ENCODE data around the gene DDR1. TPM values are rescaled to one million over a fixed set of nuclear protein-coding genes. Genes with fewer than 3 reads are reported as not detected.

Gene DDR1
- total RNA-seq: 5.1 TPM

GRCh38 chr6:30883685-30884520 is at the start of gene DDR1:
Gene DDR1, plus strand, starts transcription at chr6:30884519. Its CDS starts 4,211 bp downstream, at chr6:30888730.
- DNase-seq (ENCODE audit: low spot score): peak; percentile 56
- ATAC-seq: peak; percentile 70

GRCh38 chr6:30834646-30835045 is 49.7 kb upstream of the DDR1 start:
- DNase-seq (ENCODE audit: low spot score): no peak
- no peak for ATAC-seq

GRCh38 chr6:30835576-30835975 is 48.7 kb upstream of the DDR1 start:
- ATAC-seq (no peak), DNase-seq (ENCODE audit: low spot score) (no peak)

- ATAC-seq: peak; percentile 26
- no peak for DNase-seq (ENCODE audit: low spot score)
Measured at GRCh38 chr6:30836431-30836866, 47.9 kb upstream of the DDR1 start.

- no peak for DNase-seq (ENCODE audit: low spot score)
- no peak for ATAC-seq
Measured at GRCh38 chr6:30836957-30837356, 47.4 kb upstream of the DDR1 start.

GRCh38 chr6:30837432-30837831 is 46.9 kb upstream of the DDR1 start:
- no peak for ATAC-seq
- DNase-seq (ENCODE audit: low spot score): no peak

- ATAC-seq: no peak
- DNase-seq (ENCODE audit: low spot score): no peak
Measured at GRCh38 chr6:30837870-30838269, 46.4 kb upstream of the DDR1 start.

- DNase-seq (ENCODE audit: low spot score): no peak
Measured at GRCh38 chr6:30839671-30840070, 44.6 kb upstream of the DDR1 start.

GRCh38 chr6:30840084-30840934 is 44.0 kb upstream of the DDR1 start:
- DNase-seq (ENCODE audit: low spot score): no peak
- ATAC-seq: no peak

More at GRCh38 chr6:30839671-30840070, 44.6 kb upstream of the DDR1 start:
- ATAC-seq: no peak

- DNase-seq (ENCODE audit: low spot score): no peak
- ATAC-seq: no peak
Measured at GRCh38 chr6:30840935-30841643, 43.2 kb upstream of the DDR1 start.

GRCh38 chr6:30841644-30842504 is 42.4 kb upstream of the DDR1 start:
- ATAC-seq (no peak), DNase-seq (ENCODE audit: low spot score) (no peak)

- DNase-seq (ENCODE audit: low spot score) (no peak), ATAC-seq (no peak)
Measured at GRCh38 chr6:30842754-30843610, 41.3 kb upstream of the DDR1 start.

- no peak for DNase-seq (ENCODE audit: low spot score)
Measured at GRCh38 chr6:30843611-30843998, 40.7 kb upstream of the DDR1 start.

GRCh38 chr6:30844118-30844535 is 40.2 kb upstream of the DDR1 start:
- ATAC-seq: no peak
- no peak for DNase-seq (ENCODE audit: low spot score)

More at GRCh38 chr6:30843611-30843998, 40.7 kb upstream of the DDR1 start:
- no peak for ATAC-seq

GRCh38 chr6:30845183-30845582 is 39.1 kb upstream of the DDR1 start:
- peak; percentile 84 for ATAC-seq
- DNase-seq (ENCODE audit: low spot score): peak; percentile 82

GRCh38 chr6:30847421-30847970 is 36.8 kb upstream of the DDR1 start:
- DNase-seq (ENCODE audit: low spot score): no peak
- peak; percentile 69 for ATAC-seq

GRCh38 chr6:30847971-30848436 is 36.3 kb upstream of the DDR1 start:
- no peak for DNase-seq (ENCODE audit: low spot score)
- ATAC-seq: no peak

- ATAC-seq (no peak), DNase-seq (ENCODE audit: low spot score) (no peak)
Measured at GRCh38 chr6:30849903-30850651, 34.2 kb upstream of the DDR1 start.
